NCI-H1048 (cell line): ENCODE measurements around the gene GABARAPL1.
A peak's percentile ranks its signal among the peaks of the same experiment; 100 is the strongest.
"Not testable (repeated sequence)": the region's sequence is repeated elsewhere in the genome, so short reads cannot be mapped to it uniquely, and the experiment has no call there.

ENCODE experiments used
- DNase-seq: peaks from one replicate; lab custom pipeline; 2025; lab: John Stamatoyannopoulos, UW

Gene GABARAPL1

DNA sequence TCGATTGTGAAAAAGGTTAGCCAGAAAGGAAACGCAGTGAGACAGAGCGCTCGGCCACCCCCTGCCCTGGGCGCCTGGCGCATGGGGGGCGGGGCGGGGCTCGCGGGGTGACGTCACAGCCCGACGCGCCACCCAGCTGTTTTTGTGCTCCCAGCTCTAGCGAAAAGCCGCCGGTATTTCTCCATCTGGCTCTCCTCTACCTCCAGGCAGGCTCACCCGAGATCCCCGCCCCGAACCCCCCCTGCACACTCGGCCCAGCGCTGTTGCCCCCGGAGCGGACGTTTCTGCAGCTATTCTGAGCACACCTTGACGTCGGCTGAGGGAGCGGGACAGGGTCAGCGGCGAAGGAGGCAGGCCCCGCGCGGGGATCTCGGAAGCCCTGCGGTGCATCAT lies at the start of gene GABARAPL1:
TSS of gene GABARAPL1 (plus strand) at position 139 of the 393 bp plus-strand sequence. CDS start at position 392, 253 bp downstream.
- peak; percentile 31 for DNase-seq

DNA sequence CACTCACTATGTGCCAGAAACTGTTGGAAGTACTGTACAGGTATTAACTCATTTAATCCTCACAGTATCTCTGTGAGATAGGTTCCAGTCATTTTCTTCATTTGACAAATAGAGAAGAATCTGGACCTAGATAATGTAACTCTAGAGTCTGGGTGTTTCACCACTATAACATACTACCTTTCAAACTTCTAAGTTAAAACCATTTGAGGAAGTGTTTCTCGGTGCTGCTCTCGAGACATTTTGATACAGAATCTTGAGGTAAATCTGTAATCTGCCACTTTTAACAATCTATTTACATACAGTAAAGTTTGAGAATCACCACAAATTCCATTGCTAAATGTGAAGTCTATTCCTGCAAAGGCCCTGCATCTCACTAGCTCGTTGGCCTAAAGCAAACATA lies 49.6 kb upstream of the GABARAPL1 start:
- DNase-seq, result no peak

DNA sequence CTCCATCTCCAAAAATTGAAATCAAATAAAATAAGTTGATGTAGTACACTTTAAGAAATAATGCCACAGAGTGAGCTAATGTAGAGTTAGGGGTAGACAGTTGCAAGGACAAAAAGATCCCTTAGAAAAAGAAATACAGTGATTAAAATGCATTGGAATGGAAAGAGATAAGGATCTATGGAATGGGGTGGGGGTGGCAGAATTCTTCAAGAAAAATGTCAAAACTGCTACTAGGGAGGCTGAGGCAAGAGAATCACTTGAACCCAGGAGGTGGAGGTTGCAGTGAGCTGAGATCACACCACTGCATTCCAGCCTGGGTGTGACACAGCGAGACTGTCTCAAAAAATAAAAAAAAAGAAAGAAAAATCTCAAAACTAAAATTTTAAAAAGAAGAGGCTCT lies 47.3 kb upstream of the GABARAPL1 start:
- DNase-seq, result no peak

DNA sequence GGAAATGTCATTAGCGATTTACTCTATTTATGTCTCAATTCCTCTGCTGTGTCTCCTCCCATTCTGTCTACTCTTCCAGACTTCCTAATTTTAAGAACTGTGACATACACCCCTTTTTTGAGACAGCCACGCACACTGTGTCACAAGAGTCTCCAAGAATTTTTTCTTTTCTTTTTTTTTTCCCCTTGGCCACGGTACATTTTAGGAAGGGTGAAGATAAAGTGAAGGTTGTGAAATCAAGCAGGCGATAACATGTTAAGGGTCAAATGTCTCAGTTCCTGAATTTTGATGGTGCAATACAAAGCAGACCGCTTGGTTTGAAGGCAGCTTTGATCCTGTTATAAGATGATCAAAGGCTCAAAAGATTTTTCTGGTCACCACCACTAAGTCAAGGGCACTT lies 45.1 kb upstream of the GABARAPL1 start:
- no peak for DNase-seq

DNA sequence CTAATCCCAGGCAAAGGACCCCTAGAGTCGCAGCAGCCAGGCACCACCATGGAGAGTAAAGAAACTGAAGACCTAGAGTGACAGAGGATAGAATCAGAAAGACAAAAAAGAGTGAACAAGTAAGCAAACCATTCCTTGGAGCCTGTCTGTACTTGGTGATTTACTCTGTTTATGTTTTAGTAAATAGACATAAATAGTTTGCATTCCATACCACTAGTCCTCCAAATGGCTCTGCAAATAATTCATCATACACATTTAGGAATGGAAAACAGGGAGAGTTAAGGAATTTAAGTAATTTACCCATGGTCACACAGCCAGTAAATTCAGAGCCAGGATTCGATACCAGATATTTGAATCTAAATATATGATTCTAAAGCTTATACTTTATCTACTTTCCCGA lies 43.6 kb upstream of the GABARAPL1 start:
- DNase-seq, result no peak

DNA sequence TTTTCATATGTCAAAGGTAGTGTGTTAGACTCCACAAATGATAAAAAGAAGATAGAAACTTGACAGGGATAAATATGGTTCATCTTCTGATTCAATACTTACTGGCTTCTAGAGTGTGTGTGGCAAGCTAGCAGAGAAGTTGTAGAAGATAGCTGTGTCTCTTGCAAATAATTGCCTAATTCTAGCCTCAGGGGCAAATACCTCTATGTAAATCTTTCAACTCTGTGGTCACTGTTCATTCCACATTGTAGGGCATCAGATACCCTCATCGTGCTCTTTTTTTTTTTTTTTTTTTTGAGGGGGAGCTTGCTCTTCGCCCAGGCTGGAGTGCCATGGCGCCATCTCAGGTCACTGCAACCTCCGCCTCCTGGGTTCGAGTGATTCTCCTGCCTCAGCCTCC lies 42.5 kb upstream of the GABARAPL1 start:
- DNase-seq, result no peak

DNA sequence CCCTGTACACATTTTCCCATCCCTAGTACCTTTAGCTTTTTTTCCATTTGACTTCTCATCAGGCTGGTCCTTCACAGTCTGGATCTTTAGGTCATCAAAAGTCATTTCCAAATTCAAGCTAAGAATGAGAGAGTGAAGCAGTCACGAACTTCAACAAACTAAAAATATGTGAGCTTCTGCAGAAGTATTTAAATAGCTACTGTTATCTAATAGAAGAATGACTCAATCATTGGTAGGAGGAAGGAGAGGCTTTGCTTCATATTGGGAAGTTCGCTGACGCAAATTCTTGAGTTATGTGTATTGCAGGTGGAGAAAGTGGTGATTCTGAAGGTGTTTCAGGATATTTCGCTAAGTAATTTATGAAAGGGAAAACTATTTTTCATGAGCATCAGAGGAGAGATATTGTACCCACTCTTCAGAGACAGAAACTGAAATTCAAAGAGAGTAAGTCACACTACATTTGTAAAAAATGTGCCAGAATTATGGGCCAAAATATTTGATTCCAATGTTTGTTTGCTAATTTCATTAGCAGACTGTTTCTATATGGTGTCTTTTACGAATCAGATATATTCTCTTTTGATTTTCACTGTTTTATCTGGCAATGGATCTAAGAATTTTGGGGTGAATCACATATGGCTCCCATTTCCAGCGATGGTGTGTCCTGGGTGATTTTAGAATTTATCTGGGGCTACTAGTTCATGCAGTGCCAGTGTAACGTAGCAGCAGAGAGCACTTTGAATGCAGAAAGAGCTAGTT lies 40.5 kb upstream of the GABARAPL1 start, which contains the start of gene OLR1:
TSS of gene OLR1 (minus strand) at position 160 of the 756 bp plus-strand sequence. CDS start at position 105, 55 bp downstream.
- no peak for DNase-seq

DNA sequence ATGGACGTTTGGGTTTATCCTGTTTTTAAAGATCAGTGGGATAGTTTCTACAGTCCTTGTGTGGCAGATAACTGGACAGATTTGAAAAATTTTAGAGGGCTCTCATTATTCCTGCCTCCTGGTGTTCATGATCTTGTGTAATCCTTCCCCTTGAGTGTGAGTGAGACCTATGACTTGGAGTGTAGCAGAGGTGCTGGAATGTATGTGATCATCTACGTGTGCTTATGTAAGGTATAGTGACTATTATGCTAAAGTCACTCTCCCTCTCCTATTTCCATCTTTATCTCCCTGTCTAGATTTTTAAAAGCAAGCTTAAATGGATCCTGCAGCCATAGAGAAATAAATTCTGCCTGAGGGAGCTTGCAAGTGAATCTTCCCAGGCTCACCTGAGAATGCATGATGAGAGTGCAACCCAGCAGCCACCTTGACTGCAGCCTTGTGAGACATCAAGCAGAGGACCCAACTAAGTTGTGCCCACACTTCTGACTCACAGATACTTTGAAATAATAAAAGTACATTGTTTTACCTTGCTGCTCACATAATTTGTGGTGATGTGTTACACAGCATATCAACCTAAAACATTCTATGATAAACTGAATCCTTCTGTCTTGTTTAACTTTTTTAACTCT lies 37.6 kb upstream of the GABARAPL1 start:
- no peak for DNase-seq

DNA sequence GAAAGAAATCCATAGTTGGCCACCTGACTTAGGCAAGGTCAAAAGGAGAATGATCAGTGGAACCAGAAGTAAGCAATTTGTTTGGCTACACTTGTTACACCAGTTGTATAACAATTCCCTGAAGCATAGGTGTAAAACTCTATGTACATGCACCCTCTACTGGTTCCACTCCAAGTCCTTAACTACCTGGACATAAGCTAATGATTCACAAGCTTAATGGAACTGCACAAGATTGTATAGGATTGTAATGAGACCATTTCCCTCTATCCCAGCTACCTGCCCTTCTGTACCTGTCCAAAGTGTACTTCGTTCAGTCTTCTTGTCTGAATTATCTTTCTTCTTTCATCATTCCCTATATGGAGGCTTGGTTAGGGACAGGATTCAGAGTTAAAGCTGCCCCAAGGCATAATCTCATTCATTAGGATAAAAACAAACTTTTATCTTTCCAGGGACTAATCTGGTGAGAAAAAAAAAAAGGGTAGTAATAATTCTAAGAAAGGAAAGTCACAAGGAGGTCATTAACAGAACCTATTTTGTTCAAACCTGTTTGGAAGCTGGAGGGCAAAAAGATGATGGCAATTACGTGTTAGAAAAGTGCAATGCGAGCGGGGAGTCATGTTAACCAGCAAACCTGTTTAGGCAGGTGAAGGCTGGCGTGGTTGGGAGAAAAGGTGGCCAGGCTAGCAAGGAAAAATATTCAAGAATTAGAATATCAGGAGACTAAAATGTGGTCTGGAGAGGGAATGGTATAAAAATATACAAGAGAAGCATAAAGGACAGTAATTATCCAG lies 36.6 kb upstream of the GABARAPL1 start:
- DNase-seq, result no peak

DNA sequence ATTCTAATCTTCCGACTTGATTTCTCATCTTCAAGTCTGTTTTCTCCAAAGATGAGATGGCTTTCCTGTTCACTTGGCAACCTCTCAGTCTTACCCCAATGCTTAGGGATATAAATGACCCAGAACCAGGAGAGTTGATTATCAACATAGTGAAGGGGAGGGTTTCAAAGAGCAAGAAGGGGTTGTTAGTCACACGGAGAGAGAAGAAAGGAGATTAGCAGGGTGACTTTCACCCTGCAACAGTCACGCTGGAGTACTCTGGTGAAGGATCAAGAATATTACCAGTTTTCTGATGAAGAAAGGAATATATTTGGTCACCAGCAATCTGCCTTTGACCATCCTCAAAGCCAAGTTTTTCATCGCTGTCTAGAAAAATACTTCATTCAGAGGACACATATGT lies 33.9 kb upstream of the GABARAPL1 start, which contains the start of gene TMEM52B:
TSS of gene TMEM52B (plus strand) at position 212 of the 400 bp plus-strand sequence. CDS start 543 bp downstream, outside the sequence.
- no peak for DNase-seq

DNA sequence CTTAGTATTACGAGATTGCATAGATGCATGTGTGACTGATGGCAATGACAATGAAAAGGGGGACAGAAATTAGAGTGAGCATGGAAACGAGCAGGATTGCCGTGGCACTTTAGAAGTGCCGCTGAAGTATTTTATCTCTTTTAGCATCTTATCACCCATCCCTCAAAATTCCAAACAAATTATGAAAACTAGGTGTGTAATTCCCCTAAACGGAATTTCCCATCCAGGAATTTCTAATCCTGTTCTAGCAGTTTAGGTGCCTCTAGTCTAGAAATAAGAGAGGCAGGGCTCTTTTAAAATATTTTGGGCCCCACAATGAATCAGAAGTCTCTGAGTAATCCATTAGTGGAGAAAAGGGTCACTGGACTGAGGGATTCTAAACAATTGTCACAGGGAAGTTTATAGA lies 32.9 kb upstream of the GABARAPL1 start:
- DNase-seq, result no peak

DNA sequence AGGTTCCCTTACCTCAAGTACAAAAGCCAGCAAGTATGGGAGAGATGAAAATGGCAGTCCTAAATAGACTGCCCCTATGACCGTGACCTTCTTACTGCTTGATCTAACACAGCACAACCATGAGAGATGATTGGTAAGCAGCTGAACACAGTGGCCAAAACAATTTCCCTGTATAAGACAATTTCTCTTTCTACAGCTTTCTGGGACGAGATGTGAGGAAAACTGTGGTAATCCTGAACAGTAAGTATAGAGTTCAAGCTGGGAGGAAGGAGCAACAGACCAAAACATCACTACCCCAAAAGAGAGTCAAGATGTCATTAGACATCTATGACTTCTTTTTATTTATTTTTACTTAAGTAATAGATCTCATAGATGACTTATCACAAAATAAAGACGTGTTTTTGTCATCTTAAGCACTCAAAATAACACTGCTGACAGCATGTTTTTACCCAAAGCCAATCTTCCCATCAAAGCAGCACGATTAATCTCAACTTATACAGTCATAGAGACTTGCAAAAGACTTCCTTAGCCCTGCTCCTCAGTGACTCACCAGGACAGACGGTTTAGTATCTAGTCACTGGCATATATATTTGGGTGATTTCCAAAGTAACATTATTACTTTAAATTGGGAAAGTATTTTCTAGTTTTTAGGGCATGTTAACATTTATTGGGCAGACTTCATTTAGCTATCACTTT lies 30.2 kb upstream of the GABARAPL1 start:
- no peak for DNase-seq

DNA sequence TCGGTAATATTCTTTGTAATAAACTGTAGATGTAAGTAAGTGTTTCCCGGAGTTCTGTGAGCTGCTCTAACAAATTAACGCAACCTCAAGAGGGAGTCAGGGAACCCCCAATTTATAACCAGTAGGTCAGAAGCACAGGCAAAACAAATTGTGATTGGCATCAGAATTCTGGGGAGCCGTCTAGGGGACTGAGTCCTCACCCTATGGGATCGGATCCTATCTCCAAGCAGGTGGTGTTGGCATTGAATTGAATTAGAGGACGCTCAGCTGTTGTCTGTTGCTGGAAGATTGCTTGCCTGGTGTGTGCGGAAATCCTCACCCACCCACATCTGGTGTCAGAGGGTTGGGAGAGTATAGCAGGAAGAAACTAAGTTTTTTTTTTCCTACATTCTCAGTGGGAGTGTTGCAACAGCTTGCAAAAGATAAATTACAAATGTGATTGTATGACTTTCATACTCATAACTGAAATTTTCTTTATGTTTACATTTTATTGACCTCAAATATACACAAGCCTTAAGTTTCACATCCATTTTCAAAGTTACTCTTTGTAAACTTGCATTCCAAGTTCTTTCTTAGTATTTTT lies 28.3 kb upstream of the GABARAPL1 start:
- no peak for DNase-seq

DNA sequence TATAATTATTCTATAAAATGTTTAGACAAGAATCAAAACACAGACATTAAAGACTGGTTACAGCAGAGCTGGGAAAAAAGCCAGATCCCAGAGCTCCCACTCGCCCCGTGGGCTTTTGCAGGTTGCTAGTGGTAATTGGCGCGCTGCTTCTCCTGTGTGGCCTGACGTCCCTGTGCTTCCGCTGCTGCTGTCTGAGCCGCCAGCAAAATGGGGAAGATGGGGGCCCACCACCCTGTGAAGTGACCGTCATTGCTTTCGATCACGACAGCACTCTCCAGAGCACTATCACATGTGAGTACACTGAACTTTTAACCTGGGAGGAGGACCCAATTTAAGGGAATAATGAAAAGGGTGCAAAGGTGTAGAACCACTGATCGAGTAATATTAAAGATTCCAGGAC lies 26.4 kb upstream of the GABARAPL1 start:
- no peak for DNase-seq

DNA sequence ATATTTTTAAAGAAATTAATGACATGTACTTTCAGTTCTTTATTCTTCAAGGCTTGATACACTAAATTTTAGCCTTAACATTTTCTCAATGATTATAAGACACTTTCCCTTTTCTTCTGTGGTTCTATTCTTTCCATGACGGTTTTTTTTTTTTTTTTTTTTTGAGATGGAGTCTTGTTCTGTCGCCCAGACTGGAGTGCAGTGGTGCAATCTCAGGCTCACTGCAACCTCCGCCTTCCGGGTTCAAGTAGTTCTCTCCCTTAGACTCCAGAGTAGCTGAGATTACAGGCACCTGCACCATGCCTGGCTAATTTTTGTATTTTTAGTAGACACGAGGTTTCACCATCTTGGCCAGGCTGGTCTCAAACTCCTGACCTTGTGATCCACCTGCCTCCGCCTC lies 25.7 kb upstream of the GABARAPL1 start:
- not testable (repeated sequence) for DNase-seq

DNA sequence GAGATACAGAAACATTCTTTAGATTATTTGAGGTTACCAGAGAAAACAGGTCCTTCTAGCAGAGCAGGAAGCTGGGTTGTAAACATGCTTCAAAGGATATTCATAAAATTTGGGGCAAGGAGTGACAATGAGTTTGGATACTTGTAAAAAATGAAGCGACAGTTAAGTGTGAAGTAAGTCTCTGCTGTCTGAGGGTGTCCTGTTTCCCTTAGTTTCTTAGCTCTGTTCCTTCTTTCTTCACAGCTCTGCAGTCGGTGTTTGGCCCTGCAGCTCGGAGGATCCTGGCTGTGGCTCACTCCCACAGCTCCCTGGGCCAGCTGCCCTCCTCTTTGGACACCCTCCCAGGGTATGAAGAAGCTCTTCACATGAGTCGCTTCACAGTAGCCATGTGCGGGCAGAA lies 23.0 kb upstream of the GABARAPL1 start:
- no peak for DNase-seq

DNA sequence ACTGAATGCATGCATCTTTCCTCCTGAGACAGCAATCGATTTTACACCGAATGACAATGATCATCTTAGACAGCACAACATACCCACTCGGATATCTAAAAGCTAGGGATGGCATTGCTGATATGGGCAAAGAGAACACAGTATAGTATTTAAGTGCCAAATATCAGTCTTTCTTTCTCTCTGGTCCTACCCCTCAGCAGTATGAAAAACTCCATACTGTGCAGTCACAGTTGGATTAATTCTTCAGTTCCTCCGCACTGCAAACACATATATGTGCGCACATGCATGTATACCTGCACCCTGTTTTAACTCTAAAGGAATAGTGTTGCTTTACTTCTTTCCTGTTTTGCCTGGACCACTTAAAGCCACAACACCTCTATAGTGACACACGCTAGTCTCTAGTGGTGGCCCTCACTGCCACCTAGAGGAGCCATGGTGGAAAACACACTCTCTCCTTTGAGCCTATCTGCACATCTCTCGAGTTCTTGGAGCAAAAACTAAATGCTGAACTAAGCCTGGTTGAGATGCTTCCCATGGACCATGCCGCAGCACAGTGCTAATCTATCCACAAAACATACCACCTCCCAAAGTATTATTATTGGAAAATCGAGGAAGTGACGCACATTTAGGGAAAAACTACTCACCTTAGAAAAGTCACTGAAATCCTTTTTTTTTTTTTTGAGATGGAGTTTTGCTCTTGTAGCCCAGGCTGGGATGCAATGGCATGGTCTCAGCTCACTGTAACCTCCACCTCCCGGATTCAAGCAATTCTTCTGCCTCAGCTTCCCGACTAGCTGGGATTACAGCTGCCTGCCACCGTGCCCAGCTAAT lies 21.9 kb upstream of the GABARAPL1 start:
- DNase-seq, result no peak

DNA sequence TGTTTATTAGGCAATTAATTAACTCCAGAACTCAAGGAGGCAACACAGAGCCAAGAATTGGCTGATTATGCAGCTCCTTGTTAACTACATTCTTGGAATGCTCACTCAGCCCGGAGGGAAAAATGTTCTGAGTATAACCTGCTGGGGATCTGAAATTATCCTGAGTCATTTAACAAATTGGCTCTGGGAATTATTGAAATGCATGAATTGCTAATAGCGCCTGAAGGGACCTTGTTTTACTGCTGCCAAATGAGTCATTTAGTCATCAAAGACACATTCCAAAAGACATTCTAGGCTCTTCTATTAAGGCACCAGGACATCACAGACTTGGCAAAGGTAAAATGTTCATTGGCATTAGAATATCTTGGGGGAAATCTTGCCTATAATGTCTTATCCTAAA lies 20.8 kb upstream of the GABARAPL1 start:
- no peak for DNase-seq

DNA sequence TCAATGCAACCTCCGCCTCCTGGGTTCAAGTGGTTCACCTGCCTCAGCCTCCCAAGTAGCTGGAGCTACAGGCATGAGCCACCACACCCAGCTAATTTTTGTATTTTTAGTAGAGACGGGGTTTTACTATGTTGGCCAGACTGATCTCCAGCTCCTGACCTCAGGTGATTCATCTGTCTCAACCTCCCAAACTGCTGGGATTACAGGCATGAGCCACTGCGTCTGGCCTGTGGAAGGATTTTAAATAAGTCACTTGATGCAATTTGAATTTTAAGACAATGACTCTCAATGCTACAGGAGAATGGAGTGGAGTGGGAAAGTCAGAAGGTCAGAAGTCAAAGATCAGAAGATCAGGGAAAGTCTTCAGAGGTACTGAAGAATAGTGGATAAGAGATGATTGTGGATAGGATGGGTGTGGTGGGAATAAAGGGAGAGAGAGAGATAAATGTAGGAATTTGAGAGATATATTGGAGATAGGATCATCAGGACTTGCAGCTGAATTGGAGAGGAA lies 18.5 kb upstream of the GABARAPL1 start:
- no peak for DNase-seq

DNA sequence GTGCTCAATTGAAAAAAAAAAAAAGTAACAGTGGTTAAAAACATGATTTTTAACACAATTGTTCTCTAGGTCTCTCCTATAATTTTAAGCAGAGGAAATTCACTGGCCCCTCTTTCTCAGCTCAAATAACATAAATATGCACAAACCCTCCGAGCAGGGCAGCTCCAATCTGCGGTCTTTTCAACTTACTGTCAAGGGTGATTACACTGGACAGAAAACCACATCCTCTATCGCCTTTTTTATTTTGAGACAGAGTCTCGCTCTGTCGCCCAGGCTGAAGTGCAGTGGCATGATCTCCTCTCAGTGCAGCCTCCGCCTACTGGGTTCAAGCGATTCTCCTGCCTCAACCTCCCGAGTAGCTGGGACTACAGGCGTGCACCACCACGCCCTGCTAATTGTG lies 16.5 kb upstream of the GABARAPL1 start:
- no peak for DNase-seq

DNA sequence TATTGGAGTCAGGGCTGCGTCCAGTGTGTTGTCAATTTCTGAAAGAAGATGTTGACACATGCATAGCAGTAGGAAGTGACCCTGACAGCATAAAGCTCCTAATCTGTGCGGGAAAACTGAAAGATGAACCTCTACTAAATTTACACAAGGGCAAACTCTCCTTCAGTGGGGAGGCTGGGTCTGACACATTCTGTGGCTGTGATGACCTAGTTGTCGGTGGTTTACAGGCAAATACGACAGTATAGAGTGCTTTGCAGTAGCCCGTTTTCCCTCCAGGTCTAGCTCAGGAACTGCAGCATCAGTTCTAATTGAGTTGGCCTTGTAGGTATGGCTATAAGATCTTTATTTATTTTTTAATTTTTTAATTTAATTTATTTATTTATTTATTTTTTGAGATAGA lies 14.8 kb upstream of the GABARAPL1 start:
- no peak for DNase-seq
